ENCODE data around the gene PDS5B.

The PDS5B gene

DNA sequence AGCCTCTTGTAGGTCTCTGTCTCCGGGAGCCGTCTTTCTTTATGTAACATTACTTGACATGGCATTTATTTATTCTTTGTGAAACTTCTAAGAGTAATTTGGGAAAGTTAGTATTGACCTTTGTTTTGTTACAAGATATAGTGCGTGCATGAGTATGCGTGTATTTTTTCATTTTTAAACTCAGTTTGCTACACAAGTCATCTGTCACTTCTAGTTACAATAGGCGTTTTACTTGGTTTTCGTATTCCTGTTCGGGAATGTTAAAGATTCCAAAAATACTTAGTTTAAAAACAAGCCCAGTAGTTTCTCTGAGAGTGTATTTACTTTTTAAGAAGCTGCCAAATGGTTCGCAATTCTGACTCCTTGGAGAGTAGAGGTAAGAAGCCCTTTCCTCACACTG, 3.2 kb downstream of the PDS5B start:
- no peak for DNase-seq

DNA sequence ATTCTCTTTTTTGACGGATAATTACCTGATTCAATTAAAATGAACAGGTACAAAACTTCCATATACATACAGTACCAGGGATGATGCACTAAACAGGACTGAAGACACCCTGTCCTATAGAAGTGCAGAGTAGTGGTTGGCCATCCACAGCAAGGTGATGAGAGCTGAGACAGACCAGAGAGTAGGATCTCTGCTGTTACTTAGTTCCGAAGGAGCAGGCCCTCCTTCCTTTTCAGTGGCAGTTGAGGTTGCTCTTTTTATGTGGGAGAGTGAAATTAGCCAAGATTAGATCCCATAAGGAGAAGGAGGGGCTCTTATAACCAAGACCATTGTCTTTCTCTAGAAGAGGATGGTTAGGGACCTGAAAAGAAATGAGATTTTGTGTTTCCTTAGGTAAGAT, 4.0 kb downstream of the PDS5B start:
- DNase-seq, result no peak

DNA sequence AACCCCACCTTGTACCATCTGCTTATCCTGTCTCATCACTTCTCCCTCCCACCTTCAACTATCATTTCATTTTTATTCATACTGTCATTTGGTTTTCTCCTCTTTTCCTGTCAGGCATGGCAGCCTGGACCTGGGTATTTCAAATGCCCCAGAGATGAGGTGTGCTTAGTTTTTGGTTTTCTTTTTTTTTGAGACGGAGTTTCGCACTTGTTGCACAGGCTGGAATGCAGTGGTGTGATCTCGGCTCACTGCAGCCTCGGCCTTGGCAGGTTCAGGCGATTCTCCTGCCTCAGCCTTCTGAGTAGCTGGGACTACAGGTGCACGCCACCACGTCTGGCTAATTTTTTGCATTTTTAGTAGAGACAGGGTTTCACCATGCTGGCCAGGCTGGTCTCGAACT, 5.8 kb downstream of the PDS5B start:
- DNase-seq, result no peak

DNA sequence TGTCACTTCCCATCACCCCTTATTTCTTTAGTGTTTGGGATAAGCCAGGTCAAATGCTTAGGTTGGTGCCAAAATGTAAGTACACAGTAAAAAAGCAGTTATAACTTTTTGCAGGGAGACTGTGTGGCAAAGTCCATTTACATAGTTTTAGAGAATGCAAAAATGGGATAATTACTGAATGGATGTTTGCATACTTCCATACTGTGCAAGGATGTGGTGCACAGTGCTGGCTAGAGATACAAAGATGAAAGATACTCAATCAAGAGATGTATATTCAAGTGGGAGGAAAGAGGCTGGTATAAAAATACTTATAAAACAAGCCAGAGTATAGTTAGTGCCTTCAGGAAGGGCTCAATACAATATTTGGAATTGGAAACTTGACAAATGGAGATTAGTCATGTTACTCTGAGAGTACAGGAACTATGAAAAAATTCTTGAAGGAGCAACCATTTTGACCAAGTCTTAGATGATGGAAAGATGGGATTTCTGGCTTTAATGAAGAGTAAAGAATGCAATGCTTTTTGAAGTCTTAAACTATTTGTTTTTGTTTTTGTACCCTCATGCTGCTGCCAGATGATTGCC, 8.0 kb downstream of the PDS5B start:
- DNase-seq, result no peak

DNA sequence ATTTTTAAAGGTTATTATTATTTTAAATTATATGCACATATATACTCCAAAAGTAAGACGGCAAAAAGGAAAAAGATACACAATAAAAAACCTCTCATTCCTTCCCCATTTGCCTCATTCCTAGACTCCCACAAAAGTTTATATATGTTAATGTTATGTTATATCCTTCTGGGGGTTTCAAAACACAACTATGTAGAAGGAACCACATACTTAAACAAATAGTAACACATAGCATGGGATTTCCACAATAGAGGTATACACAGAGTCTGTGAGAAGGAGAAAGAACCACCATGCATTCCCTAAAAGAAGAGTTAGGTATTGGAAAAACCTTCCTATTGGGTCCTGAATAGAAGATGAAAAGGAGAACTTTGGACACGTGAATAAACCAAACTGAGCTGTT, 9.1 kb downstream of the PDS5B start:
- no peak for DNase-seq

DNA sequence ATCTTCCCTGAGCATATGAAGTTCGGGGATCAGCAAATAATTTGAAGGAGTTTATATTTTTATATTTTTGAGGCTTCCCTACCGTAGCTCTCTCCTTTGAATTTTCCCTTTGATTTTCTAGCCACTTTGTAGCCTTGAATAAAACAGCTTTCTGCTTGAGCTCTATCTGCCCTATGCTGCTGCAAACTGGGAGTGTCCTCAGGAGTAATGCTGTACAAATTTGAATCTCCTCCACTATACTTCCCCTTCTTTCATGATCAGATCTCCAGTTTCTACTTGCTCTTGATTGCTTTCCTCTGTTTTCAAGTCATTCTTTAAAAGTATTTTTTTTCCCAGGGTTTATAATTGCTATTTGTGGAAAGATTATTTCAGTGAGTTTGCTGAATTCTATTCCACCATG, 14.6 kb downstream of the PDS5B start:
- no peak for DNase-seq

DNA sequence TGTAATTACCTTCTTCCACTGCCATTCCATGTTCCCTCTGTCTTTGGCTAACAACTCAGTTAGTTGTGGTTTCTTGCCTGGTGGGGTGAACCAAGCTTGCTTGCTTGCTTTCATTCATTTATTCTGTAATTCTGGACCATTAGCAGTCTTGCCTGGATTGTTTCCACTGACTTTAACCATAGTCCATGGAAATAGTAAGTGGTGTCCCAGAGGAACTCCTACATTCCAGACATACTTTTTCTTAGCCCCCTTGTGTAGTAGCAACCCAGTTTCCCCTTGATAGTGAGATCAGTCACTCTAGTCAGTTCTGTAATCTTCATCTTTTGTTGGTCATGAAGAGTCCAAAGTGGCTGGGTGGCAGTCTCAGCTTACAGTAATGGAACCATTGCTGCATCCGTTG, 23.2 kb downstream of the PDS5B start:
- DNase-seq, result no peak

DNA sequence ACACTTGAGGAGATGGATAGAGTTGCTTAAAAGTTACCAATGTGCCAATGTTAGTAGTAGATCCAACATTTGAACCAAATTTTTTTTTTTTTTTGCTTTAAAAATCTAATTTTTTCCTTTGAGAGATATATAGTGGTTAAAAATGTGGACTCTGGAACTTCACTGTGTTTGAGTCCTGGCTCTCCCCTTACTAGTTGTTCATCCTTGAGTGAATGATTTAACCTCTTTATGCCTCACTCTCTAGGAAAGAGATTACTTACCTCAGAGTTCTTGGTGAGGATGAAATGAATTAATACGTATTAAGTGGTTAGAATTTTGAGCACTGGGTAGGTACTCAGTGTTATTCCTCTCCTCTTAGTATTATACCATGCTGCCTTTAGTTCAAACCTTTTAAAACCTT, 24.3 kb downstream of the PDS5B start:
- DNase-seq, result no peak

DNA sequence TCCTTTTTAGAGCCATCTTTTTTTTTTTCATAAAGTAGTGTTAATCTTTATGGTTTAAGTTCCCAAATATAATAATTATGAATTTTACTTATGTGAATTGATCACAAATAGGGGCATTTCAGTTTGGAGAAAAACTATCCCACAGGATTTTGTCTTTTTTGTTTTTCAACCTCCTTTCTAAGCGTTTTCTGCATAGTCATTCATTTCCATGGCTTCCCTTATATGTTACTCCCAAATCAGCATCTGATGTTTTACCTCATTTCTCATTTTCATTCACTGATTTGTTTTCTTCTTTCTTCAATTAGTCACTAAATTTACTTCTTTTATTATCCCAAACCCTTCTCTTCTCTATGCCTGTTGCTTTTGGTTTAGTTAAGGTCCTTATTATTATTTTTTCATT, 24.7 kb downstream of the PDS5B start:
- no peak for DNase-seq

DNA sequence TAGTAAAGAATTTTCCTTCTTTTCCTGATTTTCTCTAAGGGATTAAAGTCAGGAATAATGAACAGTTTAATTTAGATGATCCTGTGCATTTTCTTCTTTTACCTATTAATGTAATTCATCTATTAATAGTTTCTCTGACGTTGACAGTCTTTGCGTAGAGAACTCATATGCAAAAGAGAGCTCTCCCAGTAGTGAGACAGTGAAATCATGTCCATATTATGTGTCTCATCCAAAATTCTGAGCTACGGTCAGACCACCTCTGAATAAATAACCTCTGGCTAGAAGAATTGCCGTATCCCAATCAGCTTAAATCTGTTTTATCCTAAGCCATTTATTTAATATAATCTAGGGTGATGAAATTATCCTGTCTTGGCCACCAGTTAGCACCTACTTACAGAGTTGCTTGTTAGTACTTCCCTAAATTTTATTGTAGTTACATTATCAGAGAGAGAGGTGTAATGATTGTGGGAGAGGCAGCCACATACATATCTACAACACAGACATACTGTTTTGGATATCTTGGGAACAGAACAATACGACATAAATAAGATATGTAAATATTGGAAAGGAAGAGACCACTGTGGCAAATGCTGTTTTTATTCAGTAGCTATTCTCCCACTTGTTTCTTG, 30.7 kb downstream of the PDS5B start:
- no peak for DNase-seq

DNA sequence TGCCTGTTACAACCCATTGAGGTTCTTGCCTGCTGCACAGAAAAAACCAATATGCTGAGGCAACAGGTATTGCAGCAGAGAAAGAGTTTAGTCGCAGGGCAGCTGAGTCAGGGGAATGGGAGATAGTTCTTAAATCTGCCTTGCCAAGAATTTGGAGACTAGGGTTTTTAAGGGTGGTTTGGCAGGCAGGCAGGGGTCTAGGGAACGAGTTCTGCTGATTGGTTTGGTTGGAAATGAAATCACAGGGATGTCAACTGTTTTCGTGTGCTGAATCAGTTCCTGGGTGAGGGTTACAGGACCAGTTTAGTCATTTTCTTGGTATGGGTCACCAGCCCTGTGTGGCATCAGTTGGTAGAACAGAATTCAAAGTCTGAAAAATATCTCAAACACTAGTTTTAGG, 36.6 kb downstream of the PDS5B start:
- no peak for DNase-seq

DNA sequence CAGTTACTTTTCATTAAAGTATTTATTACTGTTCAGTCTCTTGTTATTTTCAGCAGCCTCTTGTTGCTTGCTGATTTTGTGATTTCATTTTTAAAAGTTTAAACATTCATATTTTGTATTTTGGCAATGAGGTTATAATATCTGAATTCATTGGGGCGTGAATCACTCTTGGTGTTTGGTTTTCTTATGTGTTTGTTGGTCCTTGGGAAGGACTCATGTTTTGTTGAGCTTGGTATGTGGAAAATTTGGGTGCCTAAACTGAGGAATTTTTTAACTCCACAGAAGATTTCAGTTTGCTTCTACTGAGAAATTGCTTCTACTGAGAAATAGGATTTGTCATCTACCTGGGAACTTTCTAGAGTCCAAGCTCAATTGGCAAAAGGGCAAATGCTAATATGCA, 38.2 kb downstream of the PDS5B start:
- DNase-seq, result no peak

DNA sequence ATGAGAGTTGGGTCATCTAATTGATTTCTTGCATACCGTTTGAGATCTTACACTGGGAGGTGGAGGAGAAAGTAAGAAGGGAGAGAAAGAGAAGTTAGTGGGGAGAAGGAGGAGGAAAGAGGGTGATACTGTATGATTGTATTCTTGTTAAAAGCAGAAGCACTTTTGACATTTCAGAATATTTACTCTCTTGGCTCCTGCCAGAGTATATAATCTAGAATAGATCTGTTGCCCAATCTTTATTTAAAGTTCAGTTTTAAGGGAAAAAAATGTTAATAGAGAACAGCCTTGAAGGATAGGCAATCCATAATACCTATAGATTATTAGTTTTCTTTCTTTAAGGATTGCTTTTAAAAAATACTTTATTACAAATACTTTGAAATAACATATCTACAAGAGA, 41.5 kb downstream of the PDS5B start:
- no peak for DNase-seq

DNA sequence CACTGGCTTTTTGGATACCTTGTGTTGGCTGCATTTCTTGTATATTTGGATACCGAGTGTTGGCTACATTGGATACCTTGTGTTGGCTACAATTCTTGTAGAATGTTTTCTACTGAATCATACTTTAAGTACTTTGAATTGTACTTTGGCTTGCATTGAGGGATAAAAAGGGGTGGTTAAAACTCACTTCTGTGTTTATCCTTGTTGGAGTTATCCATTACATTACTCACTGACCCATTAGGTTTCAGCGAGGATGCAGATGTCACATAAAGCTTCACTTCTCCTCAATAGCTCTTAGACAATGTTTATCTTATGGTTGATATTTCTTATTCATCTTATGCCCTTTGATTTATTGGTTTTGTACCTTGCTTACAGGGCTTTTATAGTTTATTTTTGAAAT, 43.1 kb downstream of the PDS5B start:
- DNase-seq, result no peak

DNA sequence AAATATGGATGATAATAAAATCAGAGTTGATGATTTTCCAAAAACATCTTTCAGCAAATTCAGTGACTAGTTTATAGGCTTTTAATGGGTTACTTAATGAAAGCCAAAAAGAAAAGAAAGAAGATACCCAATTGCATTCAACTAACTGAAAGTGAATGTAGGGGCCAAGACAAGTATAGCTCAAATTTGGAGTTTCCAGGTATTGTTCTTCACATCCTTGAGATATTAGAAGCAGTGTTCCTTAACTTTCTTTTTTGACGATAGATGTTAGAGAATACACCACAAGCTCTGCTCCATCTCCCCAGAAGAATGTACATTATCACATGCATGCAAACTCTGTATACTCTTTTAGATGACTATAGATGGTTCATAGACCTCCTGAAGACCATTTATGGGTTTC, 43.6 kb downstream of the PDS5B start:
- DNase-seq, result no peak

DNA sequence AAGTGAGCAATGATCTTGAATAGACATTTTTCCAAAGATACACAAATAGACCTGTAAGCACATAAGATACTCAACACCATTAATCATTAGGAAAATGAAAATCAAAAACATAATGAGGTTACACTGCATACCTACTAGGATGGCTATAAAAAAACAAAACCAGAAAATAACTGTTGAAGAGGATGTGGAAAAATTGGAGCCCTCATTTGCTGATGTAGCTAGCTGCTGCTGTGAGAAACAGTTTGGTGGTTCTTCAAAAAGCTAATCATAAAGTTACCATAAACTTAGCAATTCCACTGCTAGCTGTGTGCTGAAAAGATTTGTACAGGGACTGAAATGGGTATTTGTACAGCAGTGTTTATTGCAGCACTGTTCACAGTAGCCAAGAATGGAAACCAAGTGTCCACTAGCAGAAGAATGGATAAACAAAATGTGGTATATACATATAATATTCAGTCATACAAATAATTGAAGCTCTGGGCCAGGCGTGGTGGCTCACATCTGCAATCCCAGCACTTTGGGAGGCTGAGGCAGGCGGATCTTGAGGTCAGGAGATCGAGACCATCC, 46.2 kb downstream of the PDS5B start:
- no peak for DNase-seq

DNA sequence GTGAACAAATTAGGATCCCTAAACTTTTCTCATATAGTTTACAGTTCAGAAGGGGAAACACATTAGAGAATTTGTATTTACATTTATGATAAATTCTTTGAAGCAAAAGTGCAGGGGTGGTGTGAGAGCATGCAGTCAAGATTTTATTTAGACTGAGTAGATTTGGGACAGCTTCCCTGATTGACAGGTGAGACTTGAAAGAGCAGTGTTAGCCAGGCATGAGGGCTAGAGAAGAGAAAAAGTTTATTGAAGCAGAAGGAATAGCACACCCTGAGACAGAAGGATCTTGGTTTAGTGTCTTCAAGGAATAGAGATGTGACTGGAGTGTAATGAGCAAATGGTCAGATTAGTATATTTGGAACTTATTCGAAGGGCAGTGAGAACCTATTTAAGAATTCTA, 50.5 kb downstream of the PDS5B start:
- no peak for DNase-seq

DNA sequence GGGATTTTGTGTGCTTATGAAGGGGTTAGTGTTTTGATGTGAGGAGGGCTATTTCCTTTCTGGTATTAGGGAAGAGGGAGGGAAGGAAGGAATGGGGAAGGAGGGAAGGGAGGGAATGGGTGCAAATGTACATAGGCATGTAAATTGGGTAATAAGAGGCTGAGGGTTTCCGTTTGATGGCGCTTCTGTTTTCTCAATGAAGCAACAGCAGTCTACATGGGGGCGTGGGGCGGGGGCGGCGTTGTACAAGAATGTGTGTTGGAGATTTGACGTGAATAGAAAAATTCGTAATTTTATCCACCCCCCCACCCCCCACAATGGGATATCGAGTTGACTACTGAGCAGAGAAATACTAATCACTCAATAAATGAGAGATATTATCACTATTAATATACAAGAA, 52.5 kb downstream of the PDS5B start:
- no peak for DNase-seq

DNA sequence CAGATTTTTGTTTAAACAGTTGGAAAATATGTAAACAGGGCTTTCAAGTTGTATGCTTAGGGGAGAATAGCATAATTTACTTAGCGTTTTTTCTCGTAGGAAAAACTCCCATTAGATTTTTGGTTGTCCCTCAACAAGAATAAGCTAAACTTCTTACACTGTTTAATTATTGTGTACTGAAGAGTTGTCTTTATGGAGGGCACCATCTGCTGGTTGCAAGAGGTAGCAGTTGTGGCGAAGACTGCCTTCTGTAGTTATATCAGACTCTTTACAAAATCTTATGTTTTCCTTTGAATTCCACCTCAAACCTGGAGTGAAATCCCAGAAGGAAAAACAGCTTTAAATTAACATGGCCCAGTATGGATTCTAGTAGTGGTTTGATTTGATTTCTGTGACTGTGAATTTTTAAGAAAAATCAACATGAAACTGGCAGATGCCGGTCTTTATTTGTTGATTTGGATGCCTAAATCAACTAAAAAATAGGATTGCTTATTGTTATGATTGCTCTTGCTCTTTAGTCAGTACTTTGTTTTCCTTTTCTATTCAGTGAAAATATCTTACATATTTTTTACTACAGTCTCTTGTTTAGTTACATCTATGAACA, 53.4 kb downstream of the PDS5B start:
- peak; percentile 14 for DNase-seq

DNA sequence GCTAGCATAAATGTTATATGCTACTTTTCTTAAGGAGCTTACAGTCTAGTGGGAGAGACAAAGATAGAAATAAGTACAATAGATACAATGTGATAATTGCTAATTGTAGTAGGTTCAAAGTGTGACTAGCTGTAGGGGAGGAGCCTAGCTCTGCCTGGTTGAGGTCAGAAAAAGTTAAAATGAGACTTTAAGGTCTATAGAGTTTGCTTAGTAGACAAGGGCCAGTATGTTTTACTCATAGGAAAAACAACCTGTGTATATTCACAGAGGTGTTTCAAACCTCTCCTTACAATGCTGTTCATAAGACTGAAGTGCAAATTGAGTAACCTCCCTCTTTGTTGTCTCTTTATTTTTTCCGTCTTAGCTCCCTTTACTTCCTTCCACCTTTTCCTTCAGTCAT, 56.1 kb downstream of the PDS5B start:
- DNase-seq, result no peak

DNA sequence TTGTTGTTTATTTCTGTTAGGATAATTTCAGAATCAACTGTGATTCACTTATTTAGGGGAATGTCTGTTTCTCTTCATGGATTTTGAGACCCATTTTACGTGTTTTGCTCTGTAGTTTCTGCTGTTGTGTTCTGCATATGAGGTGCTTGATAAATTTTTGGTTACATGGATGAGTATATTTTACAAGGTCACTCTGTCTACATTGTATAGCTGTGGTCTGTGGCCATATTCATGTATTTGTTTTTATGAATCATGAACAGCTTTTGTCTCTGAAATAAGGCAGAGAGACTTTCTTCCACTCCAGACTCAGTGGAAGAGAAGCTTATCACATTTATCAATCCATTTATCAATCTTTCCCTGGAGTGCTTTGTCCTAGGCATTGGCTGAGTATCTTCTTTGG, 56.6 kb downstream of the PDS5B start:
- no peak for DNase-seq

DNA sequence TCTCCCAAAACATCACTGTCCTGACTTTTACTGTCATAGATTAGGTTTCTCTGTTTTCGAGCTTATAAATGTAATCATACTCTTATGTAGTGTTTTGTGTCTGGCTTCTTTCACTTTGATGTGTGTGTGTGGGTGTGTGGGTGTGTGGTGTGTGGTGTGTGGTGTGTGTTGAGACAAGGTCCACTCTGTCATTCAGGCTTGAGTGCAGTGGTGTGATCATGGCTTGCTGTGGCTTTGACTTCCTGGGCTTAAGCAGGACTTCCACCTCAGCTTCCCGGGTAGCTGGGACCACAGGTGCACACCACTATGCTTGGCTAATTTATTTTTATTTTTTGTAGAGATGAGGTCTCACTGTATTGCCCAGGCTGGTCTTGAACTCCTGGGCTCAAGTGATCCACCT, 59.6 kb downstream of the PDS5B start:
- no peak for DNase-seq

DNA sequence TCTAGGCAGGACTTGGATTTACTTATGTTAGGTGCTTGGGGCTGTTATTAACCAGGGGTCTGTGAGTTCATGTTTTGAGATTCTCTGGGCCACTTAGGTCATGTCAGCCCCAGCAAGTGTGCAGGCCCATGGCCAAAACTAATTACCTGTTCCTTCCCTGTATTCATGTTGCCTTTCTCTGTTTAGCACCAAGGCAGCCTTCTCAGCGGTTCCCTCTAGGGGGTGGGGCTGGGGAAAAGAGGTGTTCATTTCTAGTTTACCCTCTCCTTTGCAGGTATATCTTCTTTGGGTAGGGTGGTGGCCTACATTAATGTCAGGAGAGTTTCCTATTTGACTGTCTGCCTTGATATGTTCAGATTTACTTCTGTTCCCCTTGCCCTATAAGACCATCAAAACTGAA, 61.7 kb downstream of the PDS5B start:
- no peak for DNase-seq

DNA sequence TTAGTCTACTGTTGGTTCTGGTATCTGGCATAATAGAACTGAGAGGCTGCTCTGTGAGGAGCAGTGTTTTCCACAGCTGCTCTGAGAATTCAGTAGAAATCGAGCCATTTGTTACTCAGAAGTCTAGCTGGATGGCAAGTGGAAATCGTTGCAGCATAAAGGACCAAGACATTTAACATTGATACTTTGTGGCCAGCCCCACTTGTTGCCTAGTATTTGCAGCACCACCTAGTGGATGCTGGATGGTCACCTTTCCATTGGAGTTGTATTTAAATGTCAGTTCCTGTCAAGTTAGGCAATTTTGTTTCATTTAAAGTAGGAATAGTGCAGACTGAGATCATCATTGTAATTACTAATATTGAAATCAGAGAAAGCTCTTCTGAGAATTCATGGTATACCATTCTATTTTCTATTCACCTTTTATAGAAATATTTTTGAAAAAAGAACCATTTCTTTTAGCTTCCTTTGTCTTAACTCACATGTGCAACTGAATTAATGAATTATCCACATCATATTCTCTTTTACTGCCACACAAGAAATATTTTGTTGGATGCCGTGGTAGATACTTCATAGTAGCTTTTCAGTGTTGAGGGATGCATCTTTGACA, 64.6 kb downstream of the PDS5B start:
- peak; percentile 8 for DNase-seq
